Mesodermal cell (in vitro differentiated cells): ENCODE measurements around the gene FNDC7.
A peak's percentile ranks its signal among the peaks of the same experiment; 100 is the strongest.
"Not testable (repeated sequence)": the region's sequence is repeated elsewhere in the genome, so short reads cannot be mapped to it uniquely, and the experiment has no call there.

Experiments used
- H3K27ac ChIP-seq: 2 replicates; pipeline ENCODE4 v1.7.0; 2013; ENCODE audit warnings: mild to moderate bottlenecking, low read depth, low read length, moderate library complexity; ENCODE audit not compliant: severe bottlenecking
- H3K36me3 ChIP-seq: 2 replicates; pipeline ENCODE4 v1.7.1; 2013; ENCODE audit warnings: mild to moderate bottlenecking, low read length, moderate library complexity; ENCODE audit not compliant: control insufficient read depth, insufficient read depth
- H3K4me1 ChIP-seq: one replicate; pipeline ENCODE4 v1.7.1; 2013; ENCODE audit warnings: mild to moderate bottlenecking, low read length; ENCODE audit not compliant: insufficient read depth, control insufficient read depth, poor library complexity, severe bottlenecking
- H3K4me3 ChIP-seq: 2 replicates; pipeline ENCODE4 v1.7.0; 2013; ENCODE audit warnings: low read length, control low read depth, mild to moderate bottlenecking; ENCODE audit not compliant: insufficient read depth, poor library complexity, severe bottlenecking; ENCODE audit errors: extremely low read depth
- H3K9me3 ChIP-seq: 2 replicates; pipeline ENCODE4 v1.7.1; 2013; ENCODE audit warnings: mild to moderate bottlenecking, low read length, moderate library complexity; ENCODE audit not compliant: control insufficient read depth
- WGBS, 2 experiments: methylation state at CpG; one replicate each; pipeline ENCODE4 v1.1.5; 2013; ENCODE audit warnings: missing lambda C conversion rate in 2 of 2; ENCODE audit not compliant: insufficient coverage in 2 of 2; 5-methylcytosine and 5-hydroxymethylcytosine counted together

The FNDC7 gene

GRCh38 chr1:108699375-108700332, 13.1 kb upstream of the FNDC7 start:
- Histone ChIP-seq H3K9me3 (no peaks in the 10 kb centered on the region), H3K36me3 (peaks cover 70% of the 10 kb centered on the region), H3K4me3 (no peak overlapping the region), H3K4me1 (peaks cover 9% of the 10 kb centered on the region), H3K27ac (no peak overlapping the region)
- WGBS, 2 experiments: 92 to 98% methylated on average over 19 to 21 of the region's 22 CpGs

- Histone ChIP-seq H3K4me1 (peaks cover 9% of the 10 kb centered on the region), H3K9me3 (no peaks in the 10 kb centered on the region), H3K27ac (no peak overlapping the region), H3K36me3 (peaks cover 59% of the 10 kb centered on the region), H3K4me3 (no peak overlapping the region)
- WGBS, 2 experiments: 90 to 98% methylated on average over 3 of the region's 5 CpGs
Measured at GRCh38 chr1:108701176-108701849, 11.4 kb upstream of the FNDC7 start.

- H3K27ac ChIP-seq, H3K4me1 ChIP-seq, H3K9me3 ChIP-seq, H3K4me3 ChIP-seq: not testable (repeated sequence)
- 90 to 94% methylated on average over 2 to 3 of the region's 6 CpGs for WGBS, 2 experiments
- peaks cover 51% of the 10 kb centered on the region for H3K36me3 ChIP-seq
Measured at GRCh38 chr1:108702109-108702508, 10.6 kb upstream of the FNDC7 start.

GRCh38 chr1:108703939-108704338, 8.8 kb upstream of the FNDC7 start:
- H3K27ac ChIP-seq: no peak overlapping the region
- 91 to 97% methylated on average over 4 to 6 of the region's 6 CpGs for WGBS, 2 experiments
- no peaks in the 10 kb centered on the region for H3K9me3 ChIP-seq

DNA sequence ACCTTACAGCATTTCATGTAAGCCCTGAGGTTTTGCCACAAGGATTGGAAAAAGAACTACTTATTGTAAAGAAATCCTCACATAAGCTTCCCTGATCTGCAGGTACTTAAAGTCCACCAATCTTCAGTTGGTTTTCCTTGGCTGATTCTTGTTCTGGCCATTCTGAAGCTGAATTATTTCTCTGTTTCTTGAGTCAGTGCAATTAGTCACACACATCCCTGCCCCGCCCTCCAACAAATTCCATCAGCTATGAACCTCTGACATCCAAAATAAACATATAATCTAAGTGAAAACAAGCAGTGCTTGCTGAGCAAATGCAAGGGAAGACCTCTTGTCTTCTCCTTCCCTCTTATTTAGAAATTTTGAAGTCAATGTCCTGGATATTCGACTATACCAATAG, 8.2 kb upstream of the FNDC7 start:
- Histone ChIP-seq H3K4me3 (no peak overlapping the region), H3K4me1 (peaks cover 9% of the 10 kb centered on the region), H3K36me3 (peaks cover 28% of the 10 kb centered on the region), H3K9me3 (no peaks in the 10 kb centered on the region), H3K27ac (no peak overlapping the region)
- WGBS, 2 experiments: 83% methylated on average over 1 of the region's 2 CpGs; no CpG with 5 or more reads in 1 of the 2 experiments

More at GRCh38 chr1:108703939-108704338, 8.8 kb upstream of the FNDC7 start:
- Histone ChIP-seq H3K4me3 (no peak overlapping the region), H3K4me1 (peaks cover 9% of the 10 kb centered on the region), H3K36me3 (peaks cover 33% of the 10 kb centered on the region)

DNA sequence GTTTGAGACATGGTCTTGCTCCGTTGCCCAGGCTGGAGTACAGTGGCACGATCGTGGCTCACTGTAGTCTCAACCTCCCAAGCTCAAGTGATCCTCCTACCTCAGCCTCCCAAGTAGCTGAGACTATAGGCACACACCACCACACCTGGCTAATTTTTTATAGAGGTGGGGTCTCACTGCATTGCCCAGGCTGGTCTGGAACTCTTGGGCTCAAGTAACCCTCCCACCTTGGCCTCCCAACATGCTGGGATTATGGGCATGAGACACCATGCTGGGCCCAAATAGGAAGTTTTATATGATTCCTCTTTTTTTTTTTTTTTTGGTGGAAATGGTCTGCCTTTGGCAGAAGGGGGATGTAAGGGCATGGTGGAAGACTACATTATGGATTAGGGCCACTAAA, 6.1 kb upstream of the FNDC7 start:
- Histone ChIP-seq H3K9me3 (no peaks in the 10 kb centered on the region), H3K4me1 (peaks cover 9% of the 10 kb centered on the region), H3K27ac (no peak overlapping the region), H3K4me3 (no peak overlapping the region), H3K36me3 (peaks cover 7% of the 10 kb centered on the region)
- 100% methylated on average over 3 of the region's 3 CpGs; no CpG with 5 or more reads in 1 of the 2 experiments for WGBS, 2 experiments

DNA sequence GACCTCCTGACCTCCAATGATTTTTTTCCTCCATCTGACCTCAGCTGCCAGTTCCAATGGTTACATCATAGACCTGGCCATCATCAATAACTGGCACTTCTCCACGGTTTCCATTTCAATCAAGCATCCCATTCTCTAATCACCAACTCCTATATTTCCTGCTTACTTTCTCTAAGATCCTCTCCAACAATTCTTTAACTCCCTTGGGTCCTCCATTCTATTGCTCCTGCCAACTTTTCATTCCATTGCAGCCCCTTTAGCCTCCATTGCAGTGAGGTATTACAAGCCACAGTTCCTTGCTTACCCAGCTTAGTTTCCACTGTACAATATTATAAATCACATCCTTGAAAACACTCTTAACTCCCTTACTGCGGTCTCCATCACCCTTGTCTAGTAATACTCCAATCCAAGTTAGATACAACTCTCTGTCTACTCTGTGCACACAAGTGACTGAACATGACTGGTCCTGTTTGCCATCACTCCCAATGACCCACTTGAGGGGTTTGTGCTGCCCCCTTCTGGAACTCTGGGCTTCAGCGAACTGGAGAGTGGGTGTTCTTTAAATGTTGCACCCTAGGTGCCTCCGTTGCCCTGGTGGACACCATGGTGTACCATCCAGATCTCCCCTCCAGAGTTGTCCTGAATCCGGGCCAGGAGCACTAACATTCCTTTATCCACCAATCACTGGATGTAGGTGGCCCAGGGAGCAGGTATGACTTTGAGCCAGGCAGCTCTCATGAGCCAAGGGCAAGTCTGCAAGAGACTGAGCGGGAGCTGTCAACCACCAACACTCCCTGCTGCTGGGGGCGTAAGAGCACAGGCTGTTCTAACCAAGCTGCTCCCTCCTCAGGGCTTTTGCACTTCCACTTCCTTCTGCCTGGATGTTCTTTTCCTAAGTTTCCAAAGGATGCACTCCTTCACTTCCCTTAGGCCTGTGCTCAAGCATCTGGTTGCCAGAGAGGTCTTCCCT, 3.7 kb upstream of the FNDC7 start:
- Histone ChIP-seq H3K9me3 (no peaks in the 10 kb centered on the region), H3K4me1 (peaks cover 7% of the 10 kb centered on the region), H3K27ac (no peak overlapping the region), H3K4me3 (no peak overlapping the region), H3K36me3 (no peaks in the 10 kb centered on the region)
- WGBS, 2 experiments: 76 to 97% methylated on average over 3 to 6 of the region's 7 CpGs

- peaks cover 7% of the 10 kb centered on the region for H3K4me1 ChIP-seq
- H3K9me3 ChIP-seq: no peaks in the 10 kb centered on the region
- H3K36me3 ChIP-seq: no peaks in the 10 kb centered on the region
- 70 to 78% methylated on average over 5 of the region's 5 CpGs for WGBS, 2 experiments
- H3K4me3 ChIP-seq: no peak overlapping the region
- H3K27ac ChIP-seq: peak overlapping the region; percentile 54
Measured at GRCh38 chr1:108715932-108716331, 3.2 kb downstream of the FNDC7 start.

DNA sequence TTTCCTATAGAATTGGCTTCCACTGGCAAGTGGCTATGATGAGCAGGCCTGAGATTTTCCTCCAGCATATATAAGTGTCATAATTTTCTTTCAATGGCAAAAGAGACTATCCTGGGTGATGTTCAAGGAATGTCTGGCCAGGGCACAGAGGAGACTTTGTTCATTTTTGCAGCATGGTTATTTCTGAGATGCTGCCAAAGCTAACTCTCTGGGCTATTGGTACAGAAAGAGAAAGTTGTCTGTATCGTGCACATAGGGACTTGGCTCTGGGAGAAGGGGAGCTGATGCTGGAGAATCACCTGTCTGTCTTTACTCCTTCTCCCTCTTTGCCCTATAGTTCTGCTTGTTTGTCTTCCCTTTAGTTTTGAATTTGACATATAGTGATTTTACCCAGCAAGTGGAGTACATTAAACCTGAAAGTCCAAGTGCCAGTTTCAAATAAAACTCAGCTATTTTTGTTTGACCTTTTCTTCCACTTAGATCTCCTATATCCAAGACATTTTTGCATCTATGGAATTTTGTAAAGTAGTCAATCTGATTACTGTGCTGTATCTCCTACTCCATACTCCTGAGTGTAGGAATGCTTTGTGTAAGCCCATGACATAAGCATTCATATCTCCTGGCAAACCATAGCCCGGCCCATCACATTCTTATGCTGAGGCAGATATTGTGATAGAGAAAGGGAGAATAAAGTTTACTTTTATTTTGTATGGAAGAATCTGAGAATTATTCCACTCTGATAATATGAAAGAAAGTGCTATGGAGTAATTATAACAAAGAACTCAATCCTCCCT, 3.9 kb downstream of the FNDC7 start:
- H3K9me3 ChIP-seq: no peaks in the 10 kb centered on the region
- peak overlapping the region; percentile 54 for H3K27ac ChIP-seq
- H3K4me3 ChIP-seq: no peak overlapping the region
- no CpG with 5 or more reads among the region's 2 CpGs for WGBS, 2 experiments
- H3K4me1 ChIP-seq: peaks cover 7% of the 10 kb centered on the region
- H3K36me3 ChIP-seq: no peaks in the 10 kb centered on the region
